H1 (cell line): ENCODE measurements around the gene DUSP10. TPM values are rescaled to one million over a fixed set of nuclear protein-coding genes. Genes with fewer than 3 reads are reported as not detected.
A peak's percentile ranks its signal among the peaks of the same experiment; 100 is the strongest.

Experiments
- CTCF ChIA-PET: fragments of 300-600 bp; sonication (Branson Sonifier 250); formaldehyde crosslinking; loops from one replicate; lab custom pipeline; 2021; ENCODE audit not compliant: partially characterized antibody; lab: Charles Lee
- POLR2A ChIA-PET: fragments of 300-600 bp; sonication (Branson Sonifier 250); formaldehyde crosslinking; loops from one replicate; lab custom pipeline; 2021; ENCODE audit warnings: inconsistent platforms; ENCODE audit not compliant: partially characterized antibody; lab: Charles Lee
- DNase-seq, 2 experiments: peaks; one replicate each; pipeline versions ENCODE4 v3.0.0 to v3.0.0-alpha.2; 2010 to 2022; ENCODE audit warnings: low spot score in 2 of 2, low read depth in 1 of 2, mixed read lengths in 1 of 2
- FAIRE-seq: peaks from 2 replicates; lab custom pipeline; 2011; peaks lifted over from hg19 to GRCh38; lab: Jason Lieb, UNC
- H2AFZ ChIP-seq: 2 replicates; pipeline ENCODE4 v1.8.1; 2012; ENCODE audit warnings: low read length, inconsistent platforms
- H2AK5ac ChIP-seq: 2 replicates; pipeline ENCODE4 v1.6.1; 2013; ENCODE audit warnings: low read depth, low read length
- H2BK120ac ChIP-seq: replicated peaks from 2 replicates; pipeline ENCODE3; 2013; ENCODE audit warnings: low read depth, low read length, inconsistent platforms
- H2BK12ac ChIP-seq: 2 replicates; pipeline ENCODE4 v1.6.1; 2013; ENCODE audit warnings: low read depth, low read length
- H2BK15ac ChIP-seq: 2 replicates; pipeline ENCODE4 v1.6.1; 2013; ENCODE audit warnings: low read length
- H2BK20ac ChIP-seq: 2 replicates; pipeline ENCODE4 v1.6.1; 2013; ENCODE audit warnings: low read length
- H2BK5ac ChIP-seq: 2 replicates; pipeline ENCODE4 v1.6.1; 2013; ENCODE audit warnings: low read depth, low read length
- H3K14ac ChIP-seq: 2 replicates; pipeline ENCODE4 v1.6.1; 2013; ENCODE audit warnings: inconsistent platforms; ENCODE audit not compliant: insufficient read length
- H3K18ac ChIP-seq: 2 replicates; pipeline ENCODE4 v1.6.1; 2013; ENCODE audit warnings: low read length; ENCODE audit errors: extremely low read depth
- H3K23ac ChIP-seq: 2 replicates; pipeline ENCODE4 v1.6.1; 2013; ENCODE audit warnings: inconsistent platforms; ENCODE audit not compliant: insufficient read length
- H3K23me2 ChIP-seq: 2 replicates; pipeline ENCODE4 v1.6.1; 2013; ENCODE audit warnings: low read depth, low read length
- H3K27ac ChIP-seq: 2 replicates; pipeline ENCODE4 v1.6.1; 2011; ENCODE audit warnings: low read depth, low read length, inconsistent platforms
- H3K27me3 ChIP-seq, 4 experiments: replicated peaks in 1 of 4; 1 replicate in 1 of 4; 2 replicates in 3 of 4; pipeline versions ENCODE4 v1.6.1 to v1.8.1; 2011 to 2013; ENCODE audit warnings: low read length in 3 of 4, mild to moderate bottlenecking in 3 of 4, inconsistent platforms in 2 of 4, mixed read lengths in 2 of 4, moderate library complexity in 1 of 4; ENCODE audit not compliant: control insufficient read depth in 3 of 4, insufficient read depth in 3 of 4; ENCODE audit errors: extremely low read depth in 1 of 4
- H3K36me3 ChIP-seq, 4 experiments: 2 replicates each; pipeline versions ENCODE4 v1.6.1 to v1.8.1; 2011 to 2013; ENCODE audit warnings: mild to moderate bottlenecking in 4 of 4, low read length in 3 of 4, moderate library complexity in 2 of 4, control low read depth in 1 of 4, inconsistent platforms in 1 of 4; ENCODE audit not compliant: insufficient read depth in 4 of 4, control insufficient read depth in 2 of 4
- H3K4ac ChIP-seq: replicated peaks from 2 replicates; pipeline ENCODE3; 2013; ENCODE audit warnings: low read length, low read depth, mixed read lengths, inconsistent platforms; ENCODE audit not compliant: insufficient read length
- H3K4me1 ChIP-seq, 4 experiments: replicated peaks in 1 of 4; 1 replicate in 1 of 4; 2 replicates in 3 of 4; pipeline versions ENCODE4 v1.6.1 to v1.8.1; 2011 to 2013; ENCODE audit warnings: low read length in 3 of 4, inconsistent platforms in 2 of 4, mixed read lengths in 1 of 4; ENCODE audit not compliant: insufficient read depth in 4 of 4, control insufficient read depth in 3 of 4
- H3K4me2 ChIP-seq, 2 experiments: 2 replicates each; pipeline versions ENCODE4 v1.6.1 to v1.8.1; 2011 to 2013; ENCODE audit warnings: low read depth in 2 of 2, low read length in 2 of 2, control low read depth in 1 of 2, inconsistent platforms in 1 of 2, mild to moderate bottlenecking in 1 of 2; ENCODE audit not compliant: insufficient read depth in 1 of 2
- H3K4me3 ChIP-seq, 4 experiments: fragments of 200-600, 300-600 bp in 1 of 4; sonication (generic), shearing (Covaris generic), sonication (Bioruptor Twin) in 1 of 4; 2 replicates each; pipeline versions ENCODE4 v1.5.1 to v1.8.1; 2011 to 2016; ENCODE audit warnings: low read length in 4 of 4, low read depth in 3 of 4, control low read depth in 2 of 4, inconsistent platforms in 2 of 4, mild to moderate bottlenecking in 2 of 4, mixed read lengths in 1 of 4, moderate library complexity in 1 of 4; ENCODE audit not compliant: insufficient read depth in 2 of 4; ENCODE audit errors: extremely low read depth in 1 of 4
- H3K56ac ChIP-seq: replicated peaks from 2 replicates; pipeline ENCODE3; 2013; ENCODE audit warnings: low read depth, mild to moderate bottlenecking, mixed read lengths, low read length, inconsistent platforms; ENCODE audit not compliant: insufficient read length
- H3K79me1 ChIP-seq: 2 replicates; pipeline ENCODE4 v1.6.1; 2013; ENCODE audit warnings: low read depth, low read length, control low read depth
- H3K79me2 ChIP-seq, 2 experiments: 2 replicates each; pipeline versions ENCODE4 v1.6.1 to v1.8.1; 2012 to 2013; ENCODE audit warnings: low read length in 2 of 2, mild to moderate bottlenecking in 2 of 2, inconsistent platforms in 1 of 2; ENCODE audit not compliant: insufficient read depth in 2 of 2, control insufficient read depth in 1 of 2
- H3K9ac ChIP-seq, 4 experiments: replicated peaks in 1 of 4; 1 replicate in 1 of 4; 2 replicates in 3 of 4; pipeline versions ENCODE4 v1.6.1 to v1.8.1; 2011 to 2013; ENCODE audit warnings: low read depth in 3 of 4, low read length in 3 of 4, control low read depth in 2 of 4, mild to moderate bottlenecking in 2 of 4, moderate library complexity in 2 of 4, inconsistent platforms in 1 of 4; ENCODE audit errors: extremely low read depth in 1 of 4
- H3K9me3 ChIP-seq, 2 experiments: 2 replicates each; pipeline versions ENCODE4 v1.6.1 to v1.8.1; 2012 to 2013; ENCODE audit warnings: mild to moderate bottlenecking in 2 of 2, moderate library complexity in 2 of 2, control low read depth in 1 of 2, inconsistent platforms in 1 of 2, low read depth in 1 of 2, low read length in 1 of 2, mixed read lengths in 1 of 2; ENCODE audit not compliant: insufficient read depth in 2 of 2
- H4K20me1 ChIP-seq, 2 experiments: replicated peaks in 1 of 2; 2 replicates each; pipeline versions ENCODE3 to v1.8.1; 2011 to 2013; ENCODE audit warnings: inconsistent platforms in 2 of 2, low read length in 2 of 2, mild to moderate bottlenecking in 1 of 2; ENCODE audit not compliant: insufficient read depth in 2 of 2, control insufficient read depth in 1 of 2
- H4K5ac ChIP-seq: 2 replicates; pipeline ENCODE4 v1.6.1; 2013; ENCODE audit warnings: low read length, low read depth, mixed read lengths, inconsistent platforms; ENCODE audit not compliant: insufficient read length
- H4K8ac ChIP-seq: 2 replicates; pipeline ENCODE4 v1.8.0; 2013; ENCODE audit warnings: mild to moderate bottlenecking, moderate library complexity, low read length, inconsistent platforms; ENCODE audit not compliant: insufficient read depth; ENCODE audit errors: extremely low read depth
- H4K91ac ChIP-seq: replicated peaks from 2 replicates; pipeline ENCODE3; 2013; ENCODE audit warnings: low read length, mixed read lengths, inconsistent platforms; ENCODE audit not compliant: insufficient read length
- BACH1 ChIP-seq: IDR thresholded peaks from 2 replicates; pipeline ENCODE4 v1.6.1; 2012; ENCODE audit warnings: low read length, improper control_type of control experiment
- CTBP2 ChIP-seq: IDR thresholded peaks from 2 replicates; pipeline ENCODE4 v1.7.0; 2011; ENCODE audit warnings: borderline replicate concordance, mild to moderate bottlenecking, moderate library complexity, mixed read lengths, low read length; ENCODE audit not compliant: insufficient read depth, insufficient read length
- CTCF ChIP-seq, 3 experiments: IDR thresholded peaks; 1 replicate in 2 of 3; 2 replicates in 1 of 3; pipeline versions ENCODE4 v1.5.1 to v1.6.1; 2011; ENCODE audit warnings: low read length in 3 of 3, mild to moderate bottlenecking in 3 of 3, inconsistent platforms in 2 of 3, low read depth in 1 of 3, moderate library complexity in 1 of 3; ENCODE audit not compliant: insufficient read depth in 1 of 3; ENCODE audit errors: control extremely low read depth in 1 of 3
- E2F6 ChIP-seq: IDR thresholded peaks from 2 replicates; pipeline ENCODE4 v1.6.1; 2012; ENCODE audit warnings: inconsistent platforms
- HDAC6 ChIP-seq: IDR thresholded peaks from one replicate; pipeline ENCODE4 v1.7.1; 2012; ENCODE audit warnings: low read depth, mild to moderate bottlenecking, inconsistent platforms, low read length, moderate library complexity
- NANOG ChIP-seq: IDR thresholded peaks from 2 replicates; pipeline ENCODE4 v1.6.1; 2011; ENCODE audit warnings: low read length, low read depth, mild to moderate bottlenecking, inconsistent platforms; ENCODE audit not compliant: insufficient read depth, poor library complexity, severe bottlenecking
- NRF1 ChIP-seq: IDR thresholded peaks from 2 replicates; pipeline ENCODE4 v1.6.1; 2011; ENCODE audit warnings: mild to moderate bottlenecking, low read depth, low read length, improper control_type of control experiment
- SIX5 ChIP-seq: IDR thresholded peaks from 2 replicates; pipeline ENCODE4 v1.6.1; 2011; ENCODE audit warnings: mild to moderate bottlenecking, low read depth, low read length
- WGBS, 2 experiments: shearing (Covaris generic) in 1 of 2; methylation state at CpG; one replicate each; pipeline versions ENCODE4 v1.1.6 to v1.1.7; 2013 to 2015; ENCODE audit warnings: low lambda C conversion rate in 2 of 2, mixed read lengths in 2 of 2, inconsistent platforms in 1 of 2, low coverage in 1 of 2, missing lambda C conversion rate in 1 of 2; ENCODE audit not compliant: insufficient replicate concordance in 2 of 2, insufficient coverage in 1 of 2, insufficient read length in 1 of 2; ENCODE audit errors: extremely low coverage in 1 of 2, missing lambda C conversion rate in 1 of 2; 5-methylcytosine and 5-hydroxymethylcytosine counted together
- polyA plus RNA-seq, 7 experiments: library from polyadenylated mRNA; depleted of rRNA in 3 of 7; stranded (reverse) in 5 of 7; unstranded in 2 of 7; fragments of >200 nt in 5 of 7; fragments of 200-250 nt in 2 of 7; gene quantifications; 1 replicate in 5 of 7; 2 replicates in 1 of 7; 4 replicates in 1 of 7; pipeline versions ENCODE4 v1.2.1 to v1.2.3, GENCODE V29; 2011 to 2013; ENCODE audit warnings: missing spikeins in 2 of 7, mixed read lengths in 2 of 7
- total RNA-seq: library from RNA; stranded (reverse); fragmentation: NEBNext Ultra II Directional; extraction: Animal tissue kit (Norgen Biotek cat#: 25700); gene quantifications from 2 replicates; pipeline ENCODE4 v1.2.1, GENCODE V29; 2021
- TF ChIP-seq, protein P1 (sequence below): IDR thresholded peaks from 2 replicates; pipeline ENCODE4 v1.6.1; 2011; ENCODE audit warnings: low read length, improper control_type of control experiment

DUSP10 gene
- total and polyA plus RNA-seq, 2 of the 8 experiments (the other 6 are each of a cell fraction or from before 2014, with no cell fraction given), result 1.2 TPM

DNA sequence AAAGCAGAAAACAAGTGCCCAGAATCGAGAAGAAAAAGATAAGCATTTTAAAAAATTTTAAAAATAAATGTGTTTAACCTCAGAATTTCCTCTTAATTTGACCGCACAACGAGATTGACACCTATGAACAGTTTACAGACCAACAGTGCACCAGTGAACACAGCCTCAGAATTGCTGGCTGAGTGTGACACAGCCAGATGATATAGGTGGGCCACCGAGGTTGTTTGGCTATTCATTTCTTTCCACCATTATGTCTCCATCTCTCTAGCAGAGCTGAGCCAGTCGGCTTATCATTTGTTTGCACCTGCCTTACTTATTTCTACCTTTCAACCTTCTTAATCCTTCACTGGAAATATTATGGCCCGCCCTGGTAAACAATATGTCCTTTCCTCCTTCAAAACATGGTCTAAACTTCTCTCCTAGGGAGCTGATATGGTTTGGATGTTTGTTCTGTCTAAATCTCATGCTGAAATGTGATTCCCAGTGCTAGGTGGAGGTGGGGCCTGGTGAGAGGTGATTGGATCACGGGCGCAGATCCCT lies 86.1 kb downstream of the DUSP10 start:
- 97% methylated on average over 8 of the region's 8 CpGs; no CpG with 5 or more reads in 1 of the 2 experiments for WGBS, 2 experiments
- Histone ChIP-seq H3K4me1 (no peaks in the 10 kb centered on the region), H2BK20ac (no peak overlapping the region), H2BK12ac (no peak overlapping the region), H4K5ac (no peak overlapping the region), H3K79me1 (no peaks in the 10 kb centered on the region), H3K27ac (no peak overlapping the region), H2AFZ (peak overlapping the region; percentile 85; the same call in 1 of the 2 replicates), H3K14ac (no peak overlapping the region), H3K4ac (no peak overlapping the region), H3K9me3 (no peaks in the 10 kb centered on the region), H3K23me2 (no peaks in the 10 kb centered on the region), H2AK5ac (no peak overlapping the region), H2BK120ac (no peak overlapping the region), H3K56ac (no peak overlapping the region), H2BK5ac (no peak overlapping the region), H4K91ac (no peak overlapping the region), H2BK15ac (no peak overlapping the region), H3K4me2 (no peak overlapping the region), H4K8ac (no peak overlapping the region), H3K23ac (no peak overlapping the region), H3K27me3 (no peaks in the 10 kb centered on the region), H4K20me1 (no peaks in the 10 kb centered on the region), H3K9ac (no peak overlapping the region), H3K18ac (no peak overlapping the region), H3K4me3 (no peak overlapping the region), H3K79me2 (no peaks in the 10 kb centered on the region), H3K36me3 (no peaks in the 10 kb centered on the region)
- FAIRE-seq (no peak), DNase-seq (no peak)
- CTCF ChIA-PET, result interaction anchor here (0.7 to 1.1 kb wide), 2 partner anchors 11 to 57 kb away, joined by 3 read pairs; no protein-coding TSS in a partner anchor
- POLR2A ChIA-PET, result no interaction called here
- TF ChIP-seq, protein P1, sequence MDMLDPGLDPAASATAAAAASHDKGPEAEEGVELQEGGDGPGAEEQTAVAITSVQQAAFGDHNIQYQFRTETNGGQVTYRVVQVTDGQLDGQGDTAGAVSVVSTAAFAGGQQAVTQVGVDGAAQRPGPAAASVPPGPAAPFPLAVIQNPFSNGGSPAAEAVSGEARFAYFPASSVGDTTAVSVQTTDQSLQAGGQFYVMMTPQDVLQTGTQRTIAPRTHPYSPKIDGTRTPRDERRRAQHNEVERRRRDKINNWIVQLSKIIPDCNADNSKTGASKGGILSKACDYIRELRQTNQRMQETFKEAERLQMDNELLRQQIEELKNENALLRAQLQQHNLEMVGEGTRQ, result no peak
- no peak for TF ChIP-seq BACH1
- TF ChIP-seq HDAC6, result no peak
- TF ChIP-seq CTCF (IDR thresholded peaks at IDR 0.05; ENCODE audit: control extremely low read depth in 1 of 3, insufficient read depth in 1 of 3, low read depth in 1 of 3, low read length in 3 of 3), result no peak
- TF ChIP-seq NANOG, result no peak
- no peak for TF ChIP-seq SIX5
- no peak for TF ChIP-seq NRF1
- TF ChIP-seq CTBP2, result no peak
- no peak for TF ChIP-seq E2F6
